Eye (tissue), 1 donor: ENCODE measurements around the gene MEIS1.

Source experiments
- DNase-seq: peaks from one replicate; pipeline ENCODE4 v3.0.0-alpha.2; 2015

The MEIS1 gene

GRCh38 chr2:66585587-66585986 lies 150.7 kb downstream of the MEIS1 start:
- DNase-seq: no peak

- no peak for DNase-seq
Observed at GRCh38 chr2:66587216-66587615, 152.3 kb downstream of the MEIS1 start.

GRCh38 chr2:66594001-66594400 lies 159.1 kb downstream of the MEIS1 start:
- no peak for DNase-seq

GRCh38 chr2:66595556-66595955 lies 160.6 kb downstream of the MEIS1 start:
- DNase-seq: no peak

- no peak for DNase-seq
Observed at GRCh38 chr2:66596256-66596655, 161.3 kb downstream of the MEIS1 start.

- no peak for DNase-seq
Observed at GRCh38 chr2:66601624-66602023, 166.7 kb downstream of the MEIS1 start.

- DNase-seq: no peak
Observed at GRCh38 chr2:66602341-66602740, 167.4 kb downstream of the MEIS1 start.

- peak; percentile 18 for DNase-seq
Observed at GRCh38 chr2:66604326-66604725, 169.4 kb downstream of the MEIS1 start.

GRCh38 chr2:66604976-66605375 lies 170.1 kb downstream of the MEIS1 start:
- DNase-seq: peak; percentile 75

GRCh38 chr2:66607152-66607551 lies 172.2 kb downstream of the MEIS1 start:
- no peak for DNase-seq
